OCI-LY1 (cell line): ENCODE results near the gene TMEM260.

Experiments
- H2AFZ ChIP-seq: fragments of 200-600 bp; sonication (generic), shearing (Covaris generic); 2 replicates; pipeline ENCODE4 v1.6.0; 2014; ENCODE audit warnings: antibody characterized with exemption, mild to moderate bottlenecking, low read length
- H3F3A ChIP-seq: fragments of 200-600 bp; sonication (generic), shearing (Covaris generic); 2 replicates; pipeline ENCODE4 v1.6.0; 2014; ENCODE audit warnings: mild to moderate bottlenecking, antibody characterized with exemption, low read length, moderate library complexity; ENCODE audit not compliant: insufficient read depth
- H3K27ac ChIP-seq: fragments of 200-600 bp; sonication (generic); 2 replicates; pipeline ENCODE4 v1.5.1; 2014; ENCODE audit warnings: low read length, mixed run types, mild to moderate bottlenecking, low read depth; ENCODE audit not compliant: poor library complexity, severe bottlenecking
- H3K27me3 ChIP-seq: fragments of 200-600 bp; sonication (generic); 2 replicates; pipeline ENCODE4 v1.6.0; 2014; ENCODE audit warnings: antibody characterized with exemption, mild to moderate bottlenecking, low read length, moderate library complexity; ENCODE audit not compliant: insufficient read depth
- H3K36me3 ChIP-seq: fragments of 200-600 bp; sonication (generic); 2 replicates; pipeline ENCODE4 v1.6.1; 2014; ENCODE audit warnings: mild to moderate bottlenecking, antibody characterized with exemption, low read length, moderate library complexity, mixed read lengths; ENCODE audit not compliant: insufficient read depth
- H3K4me1 ChIP-seq: fragments of 200-600 bp; sonication (generic); 2 replicates; pipeline ENCODE4 v1.5.1; 2014; ENCODE audit warnings: mild to moderate bottlenecking, low read length, moderate library complexity; ENCODE audit not compliant: insufficient read depth, severe bottlenecking
- H3K4me2 ChIP-seq: fragments of 200-600 bp; sonication (generic), shearing (Covaris generic); 2 replicates; pipeline ENCODE4 v1.6.1; 2014; ENCODE audit warnings: low read length
- H3K4me3 ChIP-seq: fragments of 200-600 bp; sonication (generic); 2 replicates; pipeline ENCODE4 v1.5.1; 2014; ENCODE audit warnings: low read length, low read depth, mild to moderate bottlenecking, mixed read lengths; ENCODE audit not compliant: poor library complexity, severe bottlenecking
- H3K79me2 ChIP-seq: fragments of 200-600 bp; shearing (Covaris generic); 2 replicates; pipeline ENCODE4 v1.6.1; 2016; ENCODE audit warnings: mixed run types, low read length, mixed read lengths; ENCODE audit not compliant: insufficient read depth
- H3K9ac ChIP-seq: fragments of 200-600 bp; sonication (generic), shearing (Covaris generic); 2 replicates; pipeline ENCODE4 v1.6.1; 2014; ENCODE audit warnings: mild to moderate bottlenecking, low read length, mixed read lengths
- H3K9me2 ChIP-seq: fragments of 200-600 bp; sonication (generic), shearing (Covaris generic); 2 replicates; pipeline ENCODE4 v1.6.1; 2014; ENCODE audit warnings: low read depth, mild to moderate bottlenecking, low read length, mixed read lengths
- H3K9me3 ChIP-seq: fragments of 200-600 bp; shearing (Covaris generic); 2 replicates; pipeline ENCODE4 v1.6.1; 2014; ENCODE audit warnings: low read length, mixed read lengths
- H4K20me1 ChIP-seq: fragments of 200-600 bp; sonication (generic), shearing (Covaris generic); 2 replicates; pipeline ENCODE4 v1.6.0; 2016; ENCODE audit warnings: mild to moderate bottlenecking, low read length; ENCODE audit not compliant: insufficient read depth
- EZH2 ChIP-seq: fragments of 200-600 bp; sonication (generic), shearing (Covaris generic); IDR thresholded peaks from 2 replicates; pipeline ENCODE4 v1.8.0; 2017; ENCODE audit warnings: borderline replicate concordance, mixed run types, mild to moderate bottlenecking, antibody characterized with exemption, low read length, moderate library complexity, mixed read lengths
- TF ChIP-seq, protein P1 (sequence below): fragments of 200-600 bp; sonication (generic), shearing (Covaris generic); IDR thresholded peaks from 2 replicates; pipeline ENCODE4 v1.5.1; 2017; ENCODE audit warnings: mild to moderate bottlenecking, antibody characterized with exemption, low read length, moderate library complexity, mixed read lengths

TMEM260 gene

DNA sequence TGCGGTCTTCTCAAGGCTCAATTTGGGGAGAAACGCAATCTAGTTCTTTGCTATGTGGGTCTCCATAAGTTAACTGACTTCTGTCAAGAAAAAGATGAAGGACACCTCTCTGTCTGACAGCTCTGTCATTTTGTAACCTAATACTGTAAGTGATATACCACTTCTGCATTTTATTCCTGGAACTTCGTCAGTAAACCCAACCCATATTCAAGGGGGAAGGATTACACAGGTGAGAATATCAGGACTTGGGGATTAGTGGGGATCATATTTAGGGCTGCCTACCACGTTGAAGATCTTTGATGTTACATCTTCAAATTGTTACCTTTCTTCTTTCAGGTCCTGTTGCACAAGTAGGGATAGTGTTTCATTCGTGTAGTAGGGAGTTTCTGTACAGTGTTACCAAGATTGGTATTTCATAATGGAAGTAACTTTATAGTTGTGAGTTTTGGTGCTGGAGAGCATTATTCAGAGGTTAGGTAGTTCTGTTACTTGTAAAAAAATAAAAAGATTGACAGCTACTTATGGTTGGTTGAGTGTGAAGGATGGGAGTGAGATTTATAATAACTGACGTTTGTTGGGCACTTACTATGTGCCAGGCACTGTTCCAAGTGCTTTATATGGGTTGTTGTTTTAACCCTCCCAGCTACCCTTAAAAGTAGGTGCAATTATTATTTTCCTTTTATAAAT, 1.6 kb downstream of the TMEM260 start:
- Histone ChIP-seq H3K9me3 (no peaks in the 10 kb centered on the region), H3K4me2 (peak overlapping the region; percentile 100), H3K9ac (peak overlapping the region; percentile 93), H3K4me3 (peak overlapping the region; percentile 97), H3K27ac (no peak overlapping the region), H3K36me3 (peaks cover 9% of the 10 kb centered on the region; the same call in 1 of the 2 replicates), H3K27me3 (no peaks in the 10 kb centered on the region), H3K79me2 (peaks cover 33% of the 10 kb centered on the region), H4K20me1 (no peaks in the 10 kb centered on the region), H3F3A (no peaks in the 10 kb centered on the region), H3K4me1 (peaks cover 25% of the 10 kb centered on the region), H2AFZ (no peak overlapping the region), H3K9me2 (no peaks in the 10 kb centered on the region)
- TF ChIP-seq EZH2 = no peak
- TF ChIP-seq, protein P1, sequence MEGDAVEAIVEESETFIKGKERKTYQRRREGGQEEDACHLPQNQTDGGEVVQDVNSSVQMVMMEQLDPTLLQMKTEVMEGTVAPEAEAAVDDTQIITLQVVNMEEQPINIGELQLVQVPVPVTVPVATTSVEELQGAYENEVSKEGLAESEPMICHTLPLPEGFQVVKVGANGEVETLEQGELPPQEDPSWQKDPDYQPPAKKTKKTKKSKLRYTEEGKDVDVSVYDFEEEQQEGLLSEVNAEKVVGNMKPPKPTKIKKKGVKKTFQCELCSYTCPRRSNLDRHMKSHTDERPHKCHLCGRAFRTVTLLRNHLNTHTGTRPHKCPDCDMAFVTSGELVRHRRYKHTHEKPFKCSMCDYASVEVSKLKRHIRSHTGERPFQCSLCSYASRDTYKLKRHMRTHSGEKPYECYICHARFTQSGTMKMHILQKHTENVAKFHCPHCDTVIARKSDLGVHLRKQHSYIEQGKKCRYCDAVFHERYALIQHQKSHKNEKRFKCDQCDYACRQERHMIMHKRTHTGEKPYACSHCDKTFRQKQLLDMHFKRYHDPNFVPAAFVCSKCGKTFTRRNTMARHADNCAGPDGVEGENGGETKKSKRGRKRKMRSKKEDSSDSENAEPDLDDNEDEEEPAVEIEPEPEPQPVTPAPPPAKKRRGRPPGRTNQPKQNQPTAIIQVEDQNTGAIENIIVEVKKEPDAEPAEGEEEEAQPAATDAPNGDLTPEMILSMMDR = no peak

DNA sequence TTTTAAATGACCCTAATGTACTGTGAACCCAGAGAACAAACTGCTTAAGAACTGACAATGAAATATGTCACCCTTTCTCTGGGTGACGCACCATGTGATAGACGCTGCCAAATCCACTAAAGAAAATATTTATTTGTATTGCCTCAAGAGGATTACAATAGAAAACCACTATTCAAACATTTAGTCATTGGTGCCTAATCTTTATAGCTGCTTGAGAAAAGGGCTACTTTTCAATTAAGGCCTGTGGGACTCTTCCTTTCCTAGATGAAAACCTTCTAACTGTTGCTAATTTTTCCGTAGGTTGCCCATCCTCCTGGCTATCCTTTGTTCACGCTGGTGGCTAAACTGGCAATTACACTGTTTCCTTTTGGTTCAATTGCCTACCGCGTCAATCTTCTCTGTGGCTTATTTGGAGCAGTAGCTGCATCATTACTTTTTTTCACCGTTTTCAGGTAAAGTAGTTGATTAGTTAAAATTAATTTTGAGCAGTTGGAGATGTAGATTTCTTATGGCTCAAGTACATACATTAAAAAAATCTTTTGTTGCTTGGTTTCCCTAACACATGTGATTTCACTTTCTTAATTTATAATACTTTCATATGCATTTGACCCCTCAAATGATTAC, 6.0 kb downstream of the TMEM260 start:
- H3K27ac ChIP-seq = no peak overlapping the region
- no peak for TF ChIP-seq EZH2
- TF ChIP-seq, protein P1 = no peak
- peaks cover 18% of the 10 kb centered on the region for H3K4me1 ChIP-seq
- no peak overlapping the region for H3K4me2 ChIP-seq
- H3K9me2 ChIP-seq = no peaks in the 10 kb centered on the region
- no peaks in the 10 kb centered on the region for H3F3A ChIP-seq
- H3K36me3 ChIP-seq = peaks cover 21% of the 10 kb centered on the region
- no peaks in the 10 kb centered on the region for H4K20me1 ChIP-seq
- H3K79me2 ChIP-seq = peaks cover 26% of the 10 kb centered on the region
- no peaks in the 10 kb centered on the region for H3K27me3 ChIP-seq
- no peak overlapping the region for H3K4me3 ChIP-seq
- no peak overlapping the region for H2AFZ ChIP-seq
- H3K9me3 ChIP-seq = no peaks in the 10 kb centered on the region
- no peak overlapping the region for H3K9ac ChIP-seq

DNA sequence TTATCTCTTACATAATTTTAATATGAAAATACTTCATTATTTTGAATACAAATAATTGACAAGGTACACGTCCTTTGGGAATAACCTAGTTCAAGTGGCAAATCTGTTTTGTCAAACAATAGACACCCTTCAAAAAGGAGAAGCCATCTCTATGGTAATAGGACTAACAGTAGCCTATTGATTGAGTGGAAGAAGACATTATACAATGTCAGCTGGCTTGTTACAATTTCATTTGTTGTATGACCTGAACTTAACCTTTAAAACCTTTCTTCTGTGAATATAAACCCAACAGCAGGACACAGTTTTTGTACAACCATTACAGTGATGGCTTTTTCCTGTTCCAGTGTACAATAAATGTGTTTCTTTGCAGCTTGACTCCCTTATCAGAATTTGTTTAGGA, 8.1 kb downstream of the TMEM260 start:
- no peaks in the 10 kb centered on the region for H4K20me1 ChIP-seq
- H3K79me2 ChIP-seq = peaks cover 6% of the 10 kb centered on the region; the same call in 1 of the 2 replicates
- no peak for TF ChIP-seq EZH2
- TF ChIP-seq, protein P1 = no peak
- no peaks in the 10 kb centered on the region for H3K9me3 ChIP-seq
- no peaks in the 10 kb centered on the region for H3K4me1 ChIP-seq
- H2AFZ ChIP-seq = no peak overlapping the region
- H3K36me3 ChIP-seq = peaks cover 29% of the 10 kb centered on the region
- H3F3A ChIP-seq = no peaks in the 10 kb centered on the region
- no peaks in the 10 kb centered on the region for H3K27me3 ChIP-seq
- H3K27ac ChIP-seq = no peak overlapping the region
- H3K9me2 ChIP-seq = no peaks in the 10 kb centered on the region
- no peak overlapping the region for H3K9ac ChIP-seq
- no peak overlapping the region for H3K4me2 ChIP-seq
- H3K4me3 ChIP-seq = no peak overlapping the region
